HG03354 (cell line): ENCODE data around the gene RNF187.

ENCODE experiments used
- ATAC-seq: cut with Tn5 transposase; IDR thresholded peaks from one replicate; pipeline ENCODE4 v1.9.1; 2021; ENCODE audit warnings: mild to moderate bottlenecking; ENCODE audit not compliant: unreplicated experiment, poor library complexity, severe bottlenecking

RNF187 gene

DNA sequence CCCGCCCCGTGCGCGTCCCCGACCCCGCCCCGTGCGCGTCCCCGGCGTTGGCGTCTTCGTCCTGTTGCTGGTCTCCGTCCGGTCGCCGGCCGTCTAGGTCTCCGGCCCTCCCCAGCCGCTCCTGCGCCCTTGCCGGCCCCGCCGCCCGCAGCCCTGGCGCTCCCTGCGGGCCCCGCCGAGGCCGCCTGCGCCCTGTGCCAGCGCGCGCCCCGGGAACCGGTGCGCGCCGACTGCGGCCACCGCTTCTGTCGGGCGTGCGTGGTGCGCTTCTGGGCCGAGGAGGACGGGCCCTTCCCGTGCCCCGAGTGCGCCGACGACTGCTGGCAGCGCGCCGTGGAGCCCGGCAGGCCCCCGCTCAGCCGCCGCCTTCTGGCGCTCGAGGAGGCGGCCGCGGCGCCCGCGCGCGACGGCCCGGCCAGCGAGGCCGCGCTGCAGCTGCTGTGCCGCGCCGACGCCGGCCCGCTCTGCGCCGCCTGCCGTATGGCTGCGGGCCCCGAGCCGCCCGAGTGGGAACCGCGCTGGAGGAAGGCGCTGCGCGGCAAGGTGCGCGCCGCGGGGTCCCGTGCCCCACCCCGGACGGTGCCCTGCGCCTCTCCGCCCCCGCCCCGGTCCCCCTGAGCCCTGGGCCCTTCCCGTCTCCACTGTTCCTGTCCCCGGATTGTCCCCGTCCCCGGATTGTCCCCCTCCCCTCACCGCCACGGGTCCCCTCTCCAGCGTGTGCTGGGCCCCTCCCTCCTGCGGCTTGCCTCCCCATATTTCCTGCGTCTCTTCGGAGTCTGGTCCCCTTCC is at the start of gene RNF187:
Gene RNF187, plus strand, starts transcription at position 47 of the 789 bp plus-strand sequence.
- peak; percentile 76 for ATAC-seq

DNA sequence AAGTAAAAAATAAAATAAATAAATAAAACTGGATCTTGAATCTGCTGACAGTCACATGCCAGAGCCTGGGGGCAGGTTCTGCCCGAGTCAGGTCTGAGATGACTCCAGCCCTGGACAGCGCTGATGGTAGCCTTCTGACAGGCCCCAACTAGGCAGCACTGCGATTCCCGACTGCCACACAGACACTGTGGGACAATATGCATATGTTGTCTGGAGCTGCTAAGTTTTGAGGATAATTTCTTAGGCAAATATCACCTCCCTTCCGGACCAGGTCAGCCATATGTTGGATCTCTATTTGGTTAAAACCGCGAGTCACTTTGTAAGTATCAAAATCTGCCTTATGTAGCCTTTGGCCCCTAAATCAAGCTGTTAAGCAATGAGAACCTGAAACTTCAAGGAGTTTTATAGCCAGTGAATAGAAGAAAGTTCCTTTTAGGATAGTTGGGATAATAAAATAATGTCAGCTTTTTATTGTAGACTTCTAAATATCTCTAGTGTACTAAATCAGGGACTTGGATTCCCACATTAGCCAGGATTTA is 49.7 kb upstream of the RNF187 start:
- ATAC-seq: no peak

- ATAC-seq: no peak
Observed at GRCh38 chr1:228438266-228438665, 48.9 kb upstream of the RNF187 start.

DNA sequence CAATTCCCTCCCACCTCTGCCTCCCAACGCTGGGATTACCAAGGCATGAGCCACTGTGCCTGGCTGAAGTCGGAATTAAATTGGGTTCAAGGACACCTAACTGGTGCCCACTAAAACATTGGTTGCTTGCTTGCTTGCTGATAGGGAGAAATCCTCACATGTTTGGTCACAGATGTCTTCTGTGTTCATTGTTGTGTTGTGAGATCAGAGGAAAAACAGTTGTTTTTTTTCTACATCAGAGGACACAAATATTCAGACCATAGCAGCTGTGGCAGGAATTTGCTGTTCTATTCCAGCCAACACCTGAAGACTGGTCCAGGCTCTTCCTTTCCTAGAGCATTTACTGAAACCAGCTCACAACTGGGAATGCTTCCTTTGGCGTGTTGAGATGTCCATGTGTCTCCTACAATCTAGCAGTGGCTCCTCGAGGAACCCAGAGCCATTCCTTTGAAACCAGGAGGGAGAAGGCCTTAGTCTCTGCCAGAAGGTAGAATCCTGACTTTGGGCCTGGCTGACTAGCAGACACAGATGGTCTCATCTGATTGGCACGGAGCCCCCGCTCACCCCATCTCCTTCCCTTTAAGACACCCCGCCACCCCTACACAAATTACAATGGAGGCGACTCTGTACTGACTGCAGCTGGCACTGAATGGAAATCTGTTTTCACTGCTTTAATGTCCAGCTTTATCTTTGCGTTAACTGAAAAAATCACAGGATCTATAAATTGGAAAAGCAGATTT is 46.3 kb upstream of the RNF187 start:
- ATAC-seq: no peak

GRCh38 chr1:228443395-228443794 is 43.8 kb upstream of the RNF187 start:
- no peak for ATAC-seq

DNA sequence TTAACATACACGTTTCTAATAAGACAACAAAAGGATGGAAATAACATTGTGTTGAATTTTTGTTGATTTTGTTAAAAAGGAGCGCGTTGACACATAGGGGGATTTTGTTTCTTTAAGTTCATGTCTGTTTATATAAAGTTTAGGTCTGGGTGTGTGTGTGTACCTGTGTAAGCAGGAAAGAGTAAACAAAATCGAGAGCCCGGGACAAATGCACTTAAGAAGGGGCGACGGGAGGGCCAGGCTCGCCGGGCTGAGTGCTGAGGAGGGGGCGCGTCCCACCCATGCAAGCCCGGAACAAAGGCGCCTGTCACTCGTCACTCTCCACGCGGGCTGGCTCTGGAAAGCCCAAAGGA is 41.7 kb upstream of the RNF187 start:
- no peak for ATAC-seq

DNA sequence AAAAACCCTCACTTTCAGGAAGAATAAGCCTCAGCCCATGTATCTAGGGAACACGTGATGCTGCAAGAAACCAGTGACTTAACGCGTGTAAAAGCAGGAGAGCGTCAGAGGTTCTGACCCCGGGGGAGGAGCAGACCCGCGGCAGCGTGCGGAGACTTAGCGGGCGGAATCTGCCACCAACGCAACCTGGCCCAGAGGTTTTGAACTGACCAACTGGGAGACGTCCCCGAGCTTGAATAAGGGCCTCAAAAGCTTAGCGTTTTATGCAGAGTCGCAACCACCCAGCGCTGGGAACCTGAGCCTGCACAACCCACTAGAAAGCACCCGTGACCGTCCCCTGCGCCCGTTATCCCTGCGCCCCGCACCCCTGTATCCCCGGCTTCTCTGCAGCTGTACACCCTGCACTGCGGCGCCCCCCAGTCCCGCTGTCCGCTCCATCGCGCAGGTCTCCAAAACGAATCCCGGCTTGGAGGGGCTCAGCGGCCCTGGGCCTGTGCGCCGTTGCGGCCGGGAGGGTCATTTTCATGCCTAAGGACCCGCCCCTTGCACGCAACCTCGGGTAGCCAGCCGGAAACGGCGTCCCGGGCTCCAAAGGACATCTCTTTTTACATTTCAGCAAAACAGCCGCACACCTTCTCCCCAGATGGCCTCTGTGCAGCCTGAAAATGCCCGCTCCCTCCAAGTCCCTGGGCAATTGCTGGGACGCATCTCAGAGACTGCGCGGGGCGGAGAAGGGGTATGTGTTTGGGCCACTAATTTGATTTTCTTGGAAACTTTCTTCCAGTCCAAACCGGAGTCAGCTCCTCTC is 41.1 kb upstream of the RNF187 start:
- ATAC-seq: peak; percentile 55

DNA sequence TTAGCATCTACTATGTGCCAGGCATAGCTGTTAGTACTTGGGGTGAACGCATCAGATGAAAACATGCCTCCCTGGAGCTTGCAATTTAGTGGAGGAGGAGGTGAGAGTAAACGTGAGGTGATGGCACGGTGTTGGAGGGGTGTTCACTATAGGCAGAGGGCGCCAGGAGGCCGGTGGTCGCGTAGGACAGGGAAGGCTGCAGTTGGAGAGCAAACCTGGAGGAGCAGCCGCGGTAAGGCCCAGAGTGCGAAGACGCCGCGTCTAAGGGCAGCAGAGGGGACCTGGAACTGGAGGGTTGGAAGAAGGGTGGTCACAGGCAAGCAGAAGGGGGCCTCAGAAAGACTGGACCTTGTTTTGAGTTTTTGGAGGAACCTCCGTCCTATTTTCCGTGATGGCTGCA is 40.3 kb upstream of the RNF187 start:
- ATAC-seq: no peak

DNA sequence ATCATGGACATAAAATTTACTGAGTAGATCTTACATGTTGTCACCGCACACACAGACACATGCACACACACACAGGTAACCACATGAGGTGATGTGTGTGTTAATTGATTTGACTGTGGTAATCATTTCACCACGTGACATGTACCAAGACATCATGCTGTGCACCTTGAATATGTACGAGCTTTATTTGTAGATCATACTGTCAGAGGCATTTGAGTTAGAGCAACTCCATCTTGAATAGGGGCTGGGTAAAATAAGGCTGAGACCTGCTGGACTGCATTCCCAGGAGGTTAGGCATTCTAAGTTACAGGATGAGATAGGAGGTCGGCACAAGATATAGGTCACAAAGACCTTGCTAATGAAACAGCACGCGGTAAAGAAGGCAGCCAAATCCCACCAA is 38.8 kb upstream of the RNF187 start:
- no peak for ATAC-seq

DNA sequence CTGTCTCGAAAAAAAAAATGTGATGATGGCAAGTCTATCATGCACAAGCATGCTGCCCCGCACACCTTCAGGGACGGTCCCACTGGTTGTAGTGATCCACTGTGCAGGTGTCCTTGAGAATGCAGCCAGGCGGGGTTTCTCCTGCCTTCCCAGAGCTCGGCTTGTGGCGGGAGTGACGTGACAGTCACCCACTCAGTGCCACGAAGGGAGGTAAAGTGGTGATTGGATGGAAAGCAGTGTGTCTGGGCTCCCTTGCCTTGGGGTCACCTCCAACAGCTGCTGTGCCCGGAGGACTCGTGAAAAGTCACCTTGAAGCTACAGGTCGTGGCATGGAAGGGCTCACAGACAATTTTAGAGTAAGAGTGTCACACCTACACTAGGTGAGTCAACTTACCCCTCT is 37.0 kb upstream of the RNF187 start:
- ATAC-seq: no peak

DNA sequence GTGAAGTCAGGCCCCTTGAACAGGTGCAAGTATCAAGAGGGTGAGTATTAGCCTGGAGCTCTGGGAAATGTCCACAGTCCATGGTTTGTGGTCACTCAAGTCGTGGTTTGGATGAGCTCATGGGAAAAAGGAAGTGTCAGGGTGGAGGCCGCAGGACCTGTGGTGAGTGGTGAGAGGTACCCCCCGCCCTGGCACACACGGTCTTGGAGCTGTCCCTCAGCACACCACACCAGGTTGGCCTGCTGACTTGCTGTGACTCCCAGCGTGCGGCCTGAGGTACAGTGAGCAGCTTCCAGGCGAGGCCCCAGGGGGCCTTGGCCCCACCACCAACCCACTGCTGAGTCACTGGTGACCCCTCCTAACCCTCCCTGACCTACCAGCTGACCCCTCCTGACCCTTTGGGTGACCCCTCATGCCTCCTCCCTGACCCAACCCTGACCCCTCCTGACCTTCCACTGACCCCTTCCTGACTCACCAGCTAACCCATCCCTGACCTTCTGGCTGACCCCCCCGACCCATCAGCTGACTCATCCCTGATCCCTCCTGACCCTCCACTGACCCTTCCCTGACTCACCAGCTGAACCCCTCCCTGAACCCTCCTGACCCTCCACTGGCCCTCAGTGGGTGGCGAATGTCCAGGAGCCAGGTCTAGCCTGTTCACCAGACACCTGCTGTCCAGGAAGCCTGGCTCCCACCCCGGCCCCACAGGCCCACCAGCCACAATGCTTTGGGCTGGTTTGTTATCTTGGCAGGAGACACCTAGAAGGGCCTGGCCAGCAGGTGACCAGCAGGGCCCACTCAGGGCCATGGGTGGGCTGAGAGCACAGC is 34.8 kb upstream of the RNF187 start:
- no peak for ATAC-seq

DNA sequence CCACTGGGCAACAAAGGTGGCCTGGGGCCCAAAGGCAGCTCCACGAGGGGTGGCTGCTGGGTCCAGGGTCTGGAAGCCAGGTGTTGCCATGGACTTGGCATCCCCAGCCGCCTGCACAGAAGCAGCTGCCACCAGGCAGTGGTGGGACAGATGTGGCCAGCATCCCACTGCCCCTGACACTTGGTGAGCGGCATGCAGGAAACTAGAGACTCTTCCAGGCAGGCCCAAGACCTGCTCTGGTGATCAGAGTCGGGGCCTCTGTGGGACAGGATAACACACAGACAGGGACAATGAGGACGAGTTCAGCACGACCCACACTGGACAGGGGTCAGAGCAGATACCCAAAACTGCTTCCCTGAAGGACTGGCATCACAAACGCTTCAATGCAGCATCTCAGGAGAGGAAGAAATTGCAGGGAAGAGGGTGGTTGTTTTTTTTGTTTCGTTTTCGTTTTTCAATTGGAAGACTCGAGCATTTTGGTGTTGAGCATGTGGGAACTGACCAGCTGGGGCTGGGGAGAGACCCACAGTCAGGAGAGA is 34.1 kb upstream of the RNF187 start:
- no peak for ATAC-seq

DNA sequence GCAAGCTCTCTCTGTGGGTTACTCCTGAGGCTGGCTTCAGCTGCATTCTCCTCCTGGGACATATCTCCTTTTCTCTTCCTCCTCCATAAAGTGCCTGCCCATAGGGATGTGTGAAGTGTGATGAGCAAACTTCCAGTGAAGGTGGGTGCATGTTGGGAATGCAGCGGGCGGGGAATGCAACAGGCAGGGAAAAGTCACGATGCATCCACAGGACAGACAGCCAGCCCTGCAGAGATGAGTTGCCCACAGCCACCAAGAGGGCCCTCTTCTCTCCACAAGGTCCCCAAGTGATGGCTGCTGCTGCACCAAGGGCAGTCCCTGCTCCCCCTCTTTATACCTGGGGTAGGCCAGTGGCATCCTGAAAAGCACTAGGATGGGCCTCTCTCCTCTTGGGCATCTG is 33.6 kb upstream of the RNF187 start:
- ATAC-seq: no peak

DNA sequence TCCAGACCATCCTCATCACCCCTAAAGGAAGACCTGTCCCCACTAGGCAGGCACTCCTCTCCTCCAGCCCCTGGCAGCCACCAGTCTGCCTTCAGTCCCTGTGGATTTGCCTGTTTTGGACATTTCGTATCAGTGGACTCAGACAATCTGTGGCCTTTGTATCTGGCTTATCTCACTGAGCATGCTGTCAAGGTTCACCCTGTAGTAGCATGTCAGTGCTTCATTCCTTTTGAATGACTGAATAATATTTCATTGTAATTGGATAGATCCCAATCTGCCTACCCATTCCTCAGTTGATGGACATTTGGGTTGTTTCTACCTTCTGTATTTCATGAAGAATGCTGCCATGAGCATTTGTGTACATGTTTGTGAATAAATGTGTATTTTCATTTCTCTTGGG is 32.9 kb upstream of the RNF187 start:
- no peak for ATAC-seq

DNA sequence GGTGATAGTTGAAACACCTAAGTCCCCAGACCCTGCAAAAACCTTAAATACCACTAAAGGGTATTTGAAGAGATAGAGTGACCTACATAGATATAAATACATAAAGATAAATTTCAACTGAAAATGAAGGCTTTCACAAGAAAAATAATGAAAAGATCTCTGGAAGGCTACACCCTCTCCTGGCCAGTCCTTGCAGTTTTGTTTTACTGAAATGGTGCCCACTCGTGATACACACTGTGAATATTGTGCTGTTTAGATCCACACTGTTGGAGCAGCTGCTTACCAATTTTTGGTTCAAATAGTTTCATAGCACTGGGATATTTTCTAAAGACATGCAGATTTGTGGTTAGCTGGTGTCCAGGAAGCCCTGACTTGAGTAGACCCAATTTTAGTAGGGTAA is 31.5 kb upstream of the RNF187 start:
- no peak for ATAC-seq

- no peak for ATAC-seq
Observed at GRCh38 chr1:228456252-228457016, 30.7 kb upstream of the RNF187 start.

DNA sequence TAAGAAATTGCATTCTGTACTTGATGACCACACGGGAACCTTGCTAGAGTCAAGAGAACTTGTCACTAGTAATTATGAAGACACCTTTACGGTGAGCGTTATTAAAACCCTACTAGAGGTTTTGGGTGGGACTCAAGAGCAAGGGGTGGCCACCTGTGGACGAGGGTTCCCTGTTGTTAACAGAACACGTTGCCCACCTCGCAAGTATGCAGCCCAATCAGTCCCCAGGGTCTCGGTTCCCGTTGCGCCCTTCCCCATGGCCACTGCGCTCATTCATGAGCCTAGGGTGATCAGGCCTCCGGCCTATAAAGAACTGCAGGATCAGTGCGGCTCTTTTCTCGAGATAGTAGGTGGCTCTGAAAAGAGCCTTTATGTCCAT is 30.2 kb upstream of the RNF187 start:
- peak; percentile 9 for ATAC-seq

DNA sequence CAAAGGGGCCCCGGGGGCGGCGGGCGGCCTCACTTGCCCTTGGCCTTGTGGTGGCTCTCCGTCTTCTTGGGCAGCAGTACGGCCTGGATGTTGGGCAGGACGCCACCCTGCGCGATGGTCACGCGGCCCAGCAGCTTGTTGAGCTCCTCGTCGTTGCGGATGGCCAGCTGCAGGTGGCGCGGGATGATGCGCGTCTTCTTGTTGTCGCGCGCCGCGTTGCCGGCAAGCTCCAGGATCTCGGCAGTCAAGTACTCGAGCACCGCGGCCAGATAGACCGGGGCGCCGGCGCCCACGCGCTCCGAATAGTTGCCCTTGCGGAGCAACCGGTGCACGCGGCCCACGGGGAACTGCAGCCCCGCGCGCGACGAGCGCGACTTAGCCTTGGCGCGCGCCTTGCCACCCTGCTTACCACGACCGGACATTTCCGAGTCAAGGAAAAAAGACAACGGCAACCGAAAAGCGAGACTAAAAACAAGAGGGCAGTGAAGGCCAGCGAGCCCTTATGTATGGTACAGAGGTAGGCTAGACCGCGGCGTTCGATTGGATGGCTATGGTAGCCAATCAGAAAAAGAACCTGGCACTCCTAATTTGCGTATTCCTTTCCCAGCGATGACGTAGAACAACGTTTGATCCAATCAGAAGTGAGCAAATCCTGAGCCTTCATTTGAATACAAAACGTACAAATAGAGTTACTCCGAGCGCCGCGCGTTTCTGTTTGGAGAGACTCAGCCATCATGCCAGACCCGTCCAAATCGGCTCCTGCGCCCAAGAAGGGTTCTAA is 29.6 kb upstream of the RNF187 start:
- peak; percentile 83 for ATAC-seq
